IMR-90 (cell line): ENCODE data around the gene RNF32. TPM values are rescaled to one million over a fixed set of nuclear protein-coding genes. Genes with fewer than 3 reads are reported as not detected.

ENCODE experiments used
- ATAC-seq: fragments of 200-7000 bp; cut with Tn5 transposase; 2 replicates; pipeline ENCODE4 v1.9.1; 2020; ENCODE audit warnings: low read depth, mild to moderate bottlenecking, moderate library complexity
- BruUV-seq: library from RNA; stranded (reverse); fragments of 400-500 nt; replicated peaks from 2 replicates; lab custom pipeline; 2021; lab: Mats Ljungman, UMichigan
- CTCF ChIA-PET: fragments of 300-600 bp; formaldehyde crosslinking; extraction: SDS; loops from one replicate; lab custom pipeline; 2021; ENCODE audit warnings: antibody characterized with exemption; lab: Yijun Ruan, JAX
- POLR2A ChIA-PET: fragments of 300-600 bp; sonication (Branson Sonifier 250); formaldehyde crosslinking; loops from one replicate; lab custom pipeline; 2022; ENCODE audit warnings: antibody characterized with exemption; ENCODE audit not compliant: unreplicated experiment; lab: Charles Lee
- DNase-seq: peaks from one replicate; pipeline ENCODE4 v3.0.0; 2013
- H2AFZ ChIP-seq: replicated peaks from 2 replicates; pipeline ENCODE3; 2013; ENCODE audit warnings: low read length, mild to moderate bottlenecking; ENCODE audit not compliant: poor library complexity
- H2AK5ac ChIP-seq: 2 replicates; pipeline ENCODE4 v1.6.1; 2013; ENCODE audit warnings: low read depth, low read length, inconsistent platforms
- H2AK9ac ChIP-seq: replicated peaks from 2 replicates; pipeline ENCODE3; 2013; ENCODE audit warnings: mild to moderate bottlenecking, low read depth, low read length, moderate library complexity; ENCODE audit not compliant: poor library complexity
- H2BK120ac ChIP-seq: 2 replicates; pipeline ENCODE4 v1.6.1; 2013; ENCODE audit warnings: low read depth, low read length, inconsistent platforms
- H2BK15ac ChIP-seq: 3 replicates; pipeline ENCODE4 v1.6.1; 2013; ENCODE audit warnings: low read depth, low read length, inconsistent platforms
- H2BK20ac ChIP-seq: 2 replicates; pipeline ENCODE4 v1.6.1; 2013; ENCODE audit warnings: low read depth, mild to moderate bottlenecking, inconsistent platforms, low read length, moderate library complexity
- H2BK5ac ChIP-seq: 2 replicates; pipeline ENCODE4 v1.6.1; 2013; ENCODE audit warnings: mild to moderate bottlenecking, low read depth, low read length, inconsistent platforms; ENCODE audit not compliant: poor library complexity, severe bottlenecking
- H3K14ac ChIP-seq: replicated peaks from 2 replicates; pipeline ENCODE4 v1.6.1; 2013; ENCODE audit warnings: low read depth, low read length, inconsistent platforms
- H3K18ac ChIP-seq: 2 replicates; pipeline ENCODE4 v1.6.1; 2013; ENCODE audit warnings: low read depth, low read length, control low read depth
- H3K23ac ChIP-seq: 2 replicates; pipeline ENCODE4 v1.6.1; 2013; ENCODE audit warnings: low read depth, low read length, inconsistent platforms
- H3K27ac ChIP-seq: 2 replicates; pipeline ENCODE4 v1.5.1; 2013; ENCODE audit warnings: mild to moderate bottlenecking, control low read depth, low read length; ENCODE audit not compliant: insufficient read depth
- H3K27me3 ChIP-seq: 2 replicates; pipeline ENCODE4 v1.6.1; 2013; ENCODE audit warnings: low read length; ENCODE audit not compliant: control insufficient read depth, insufficient read depth
- H3K36me3 ChIP-seq: 2 replicates; pipeline ENCODE4 v1.6.1; 2013; ENCODE audit warnings: low read length, mixed read lengths; ENCODE audit not compliant: control insufficient read depth, insufficient read depth
- H3K4ac ChIP-seq: 2 replicates; pipeline ENCODE4 v1.6.1; 2013; ENCODE audit warnings: low read depth, low read length, inconsistent platforms
- H3K4me1 ChIP-seq: 2 replicates; pipeline ENCODE4 v1.6.1; 2013; ENCODE audit warnings: low read length, mixed read lengths; ENCODE audit not compliant: control insufficient read depth, insufficient read depth
- H3K4me2 ChIP-seq: 2 replicates; pipeline ENCODE4 v1.6.1; 2013; ENCODE audit warnings: low read depth, mild to moderate bottlenecking, control low read depth, low read length, moderate library complexity
- H3K4me3 ChIP-seq: 2 replicates; pipeline ENCODE4 v1.5.1; 2013; ENCODE audit warnings: low read depth, mild to moderate bottlenecking, control low read depth, low read length, moderate library complexity; ENCODE audit not compliant: insufficient read depth
- H3K56ac ChIP-seq: 2 replicates; pipeline ENCODE4 v1.6.1; 2013; ENCODE audit warnings: low read length, inconsistent platforms; ENCODE audit not compliant: insufficient read depth; ENCODE audit errors: extremely low read depth
- H3K79me1 ChIP-seq, 2 experiments: 2 replicates each; pipeline ENCODE4 v1.6.1; 2013; ENCODE audit warnings: low read length in 2 of 2, inconsistent platforms in 1 of 2, low read depth in 1 of 2
- H3K9ac ChIP-seq: 2 replicates; pipeline ENCODE4 v1.6.1; 2013; ENCODE audit warnings: low read depth, low read length, control low read depth
- H3K9me1 ChIP-seq: 2 replicates; pipeline ENCODE4 v1.6.1; 2013; ENCODE audit warnings: low read length, inconsistent platforms; ENCODE audit not compliant: insufficient read depth
- H3K9me3 ChIP-seq: 2 replicates; pipeline ENCODE4 v1.6.1; 2013; ENCODE audit warnings: low read length; ENCODE audit not compliant: control insufficient read depth, insufficient read depth
- H4K20me1 ChIP-seq: 2 replicates; pipeline ENCODE4 v1.6.1; 2013; ENCODE audit warnings: low read length, inconsistent platforms; ENCODE audit not compliant: insufficient read depth
- H4K5ac ChIP-seq: 2 replicates; pipeline ENCODE4 v1.6.1; 2013; ENCODE audit warnings: mild to moderate bottlenecking, low read depth, low read length, control low read depth
- H4K8ac ChIP-seq, 2 experiments: 2 replicates each; pipeline ENCODE4 v1.6.1; 2013; ENCODE audit warnings: low read depth in 2 of 2, low read length in 2 of 2, control low read depth in 1 of 2, inconsistent platforms in 1 of 2
- H4K91ac ChIP-seq: 2 replicates; pipeline ENCODE4 v1.6.1; 2013; ENCODE audit warnings: low read depth, low read length, inconsistent platforms; ENCODE audit not compliant: insufficient read depth
- CTCF ChIP-seq: conservative IDR thresholded peaks from 2 replicates; pipeline ENCODE4 v1.5.1; 2012; ENCODE audit warnings: mild to moderate bottlenecking, low read depth, low read length, improper control_type of control experiment
- FOS ChIP-seq: fragments of 150-350 bp; IDR thresholded peaks from 2 replicates; pipeline ENCODE4 v1.6.1; 2016; ENCODE audit warnings: low read depth, low read length
- RFX5 ChIP-seq: IDR thresholded peaks from 2 replicates; pipeline ENCODE4 v1.8.0; 2012; ENCODE audit warnings: low read depth, mild to moderate bottlenecking, low read length, moderate library complexity
- WGBS, 2 experiments: methylation state at CpG; one replicate each; pipeline versions ENCODE4 v1.1.5 to v1.1.7; 2013; ENCODE audit warnings: missing lambda C conversion rate in 2 of 2; ENCODE audit not compliant: insufficient read length in 1 of 2; ENCODE audit errors: extremely low coverage in 2 of 2; 5-methylcytosine and 5-hydroxymethylcytosine counted together
- dilution Hi-C: fragments of 300-500 bp; cut with HindIII; formaldehyde crosslinking; loops from one replicate; pipeline ENCODE4 v1.14.3; 2018; ENCODE audit warnings: low sequenced_read_pairs; ENCODE audit not compliant: unreplicated experiment
- in situ Hi-C: fragments of 300-500 bp; cut with MboI; formaldehyde crosslinking; loops from 3 replicates; pipeline ENCODE4 v1.14.3; 2019; ENCODE audit warnings: low sequenced_read_pairs, inconsistent platforms, mixed read lengths
- intact Hi-C: fragments of 100-400 bp; cut with micrococcal nuclease; formaldehyde crosslinking; loops from 2 replicates; pipeline ENCODE4 v1.10.0; 2022
- polyA plus RNA-seq, 3 experiments: library from polyadenylated mRNA; depleted of rRNA; stranded (reverse); fragments of >200 nt; gene quantifications; 2 replicates each; pipeline ENCODE4 v1.2.3, GENCODE V29; 2012; ENCODE audit warnings: low replicate concordance in 1 of 3
- total RNA-seq: library from RNA; depleted of rRNA; stranded (reverse); fragments of >200 nt; gene quantifications from 2 replicates; pipeline ENCODE4 v1.2.3, GENCODE V29; 2012

RNF32 gene
- total and polyA plus RNA-seq, 2 of the 4 experiments (the other 2 are of a cell fraction): 0.36 to 0.63 TPM

DNA sequence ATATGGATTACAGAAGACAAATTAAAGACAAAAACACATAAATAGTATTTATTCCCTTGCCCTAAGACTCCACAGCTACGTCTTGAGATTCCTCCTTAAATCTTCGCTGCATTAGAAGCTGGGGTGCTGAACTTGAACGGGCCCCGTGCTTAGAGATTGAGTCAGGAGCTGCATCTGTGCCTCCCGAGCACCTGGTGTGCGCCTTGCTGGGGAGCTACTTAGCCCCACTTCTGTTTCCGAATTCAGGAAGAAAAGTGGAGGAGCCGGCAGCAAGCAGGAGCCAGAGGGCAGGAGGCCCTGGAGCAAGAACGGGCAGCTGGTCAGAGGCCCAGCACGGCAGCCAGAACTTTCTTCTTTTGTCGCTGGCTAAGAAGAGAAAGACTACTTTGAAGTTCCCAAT is 30.4 kb upstream of the RNF32 start:
- no peak overlapping the region for H4K8ac ChIP-seq
- no peak overlapping the region for H3K18ac ChIP-seq
- no peak overlapping the region for H2BK120ac ChIP-seq
- ChIA-PET CTCF (interaction anchor here (0.7 kb wide), 1 partner anchor 917 kb away, joined by 3 read pairs; no protein-coding TSS in a partner anchor), POLR2A (no interaction called here)
- H3K56ac ChIP-seq: no peak overlapping the region
- peaks cover 8% of the 10 kb centered on the region for H3K27me3 ChIP-seq
- dilution Hi-C loops (no loop called here), in situ Hi-C loops (no loop called here), intact Hi-C loops (no loop called here)
- H4K91ac ChIP-seq: no peak overlapping the region
- TF ChIP-seq CTCF: no peak
- no peak for TF ChIP-seq RFX5
- TF ChIP-seq FOS: no peak
- no peak overlapping the region for H3K14ac ChIP-seq
- H2AFZ ChIP-seq: no peak overlapping the region
- H4K20me1 ChIP-seq: no peaks in the 10 kb centered on the region
- no peak overlapping the region for H3K4ac ChIP-seq
- H2AK9ac ChIP-seq: no peak overlapping the region
- no peak overlapping the region for H4K5ac ChIP-seq
- ATAC-seq (no peak), DNase-seq (no peak)
- H3K9ac ChIP-seq: no peak overlapping the region
- H2BK5ac ChIP-seq: no peak overlapping the region
- 67% methylated on average over 5 of the region's 11 CpGs; no CpG with 5 or more reads in 1 of the 2 experiments for WGBS, 2 experiments
- no peak overlapping the region for H3K4me2 ChIP-seq
- H3K4me3 ChIP-seq: no peak overlapping the region
- no peaks in the 10 kb centered on the region for H3K9me1 ChIP-seq
- H2BK15ac ChIP-seq: no peak overlapping the region
- H3K9me3 ChIP-seq: no peaks in the 10 kb centered on the region
- no peaks in the 10 kb centered on the region for H3K36me3 ChIP-seq
- H3K4me1 ChIP-seq: no peaks in the 10 kb centered on the region
- H2AK5ac ChIP-seq: no peak overlapping the region
- no peak overlapping the region for H3K23ac ChIP-seq
- H3K79me1 ChIP-seq: no peaks in the 10 kb centered on the region
- no peak overlapping the region for H2BK20ac ChIP-seq
- no TSS peak for BruUV-seq
- no peak overlapping the region for H3K27ac ChIP-seq
